Bronchial epithelial cell (primary cell): ENCODE results near the gene HSPA14. TPM values are rescaled to one million over a fixed set of nuclear protein-coding genes. Genes with fewer than 3 reads are reported as not detected.

Source experiments
- DNase-seq: peaks from one replicate; pipeline ENCODE4 v3.0.0-alpha.2; 2010; ENCODE audit warnings: low read depth
- FAIRE-seq: peaks from 2 replicates; lab custom pipeline; 2011; peaks lifted over from hg19 to GRCh38; lab: Jason Lieb, UNC
- H3K27me3 ChIP-seq: 2 replicates; pipeline ENCODE4 v1.5.1; 2011; ENCODE audit warnings: low read length; ENCODE audit not compliant: control insufficient read depth, insufficient read depth
- H3K36me3 ChIP-seq: 2 replicates; pipeline ENCODE4 v1.5.1; 2011; ENCODE audit warnings: low read length; ENCODE audit not compliant: control insufficient read depth, insufficient read depth
- H3K4me3 ChIP-seq: 2 replicates; pipeline ENCODE4 v1.5.1; 2011; ENCODE audit warnings: mild to moderate bottlenecking, low read depth, low read length, control low read depth
- total RNA-seq: library from RNA; depleted of rRNA; stranded (reverse); fragments of >200 nt; gene quantifications from 2 replicates; pipeline ENCODE4 v1.2.1, GENCODE V29; 2014
- TF ChIP-seq, protein P1 (sequence below): IDR thresholded peaks from 2 replicates; pipeline ENCODE4 v1.5.1; 2011; ENCODE audit warnings: mild to moderate bottlenecking, moderate library complexity, low read length, control low read depth, inconsistent platforms; ENCODE audit not compliant: insufficient read depth, severe bottlenecking

Gene HSPA14
- total RNA-seq, 1 donor from 2014 or later: 6.3 TPM

DNA sequence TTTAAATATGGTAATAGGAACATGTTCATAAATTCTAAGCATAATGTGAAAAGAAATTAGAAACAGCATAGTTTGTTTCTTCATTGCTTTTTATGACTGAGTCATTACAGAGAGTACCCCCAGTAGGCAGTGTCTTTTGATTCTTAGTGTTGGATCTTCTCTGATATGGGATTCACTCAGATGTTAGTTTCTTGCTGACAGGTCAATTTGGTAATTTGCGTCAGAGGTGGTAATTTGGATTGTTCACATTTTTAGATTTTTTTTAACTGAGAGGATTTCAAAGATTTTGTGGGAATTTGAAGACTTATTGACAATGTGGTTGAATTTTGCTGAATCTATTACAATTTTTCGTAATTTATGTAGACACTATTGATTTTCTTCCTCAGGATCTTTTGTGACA, 2.1 kb downstream of the HSPA14 start:
- no peak for FAIRE-seq
- TF ChIP-seq, protein P1, sequence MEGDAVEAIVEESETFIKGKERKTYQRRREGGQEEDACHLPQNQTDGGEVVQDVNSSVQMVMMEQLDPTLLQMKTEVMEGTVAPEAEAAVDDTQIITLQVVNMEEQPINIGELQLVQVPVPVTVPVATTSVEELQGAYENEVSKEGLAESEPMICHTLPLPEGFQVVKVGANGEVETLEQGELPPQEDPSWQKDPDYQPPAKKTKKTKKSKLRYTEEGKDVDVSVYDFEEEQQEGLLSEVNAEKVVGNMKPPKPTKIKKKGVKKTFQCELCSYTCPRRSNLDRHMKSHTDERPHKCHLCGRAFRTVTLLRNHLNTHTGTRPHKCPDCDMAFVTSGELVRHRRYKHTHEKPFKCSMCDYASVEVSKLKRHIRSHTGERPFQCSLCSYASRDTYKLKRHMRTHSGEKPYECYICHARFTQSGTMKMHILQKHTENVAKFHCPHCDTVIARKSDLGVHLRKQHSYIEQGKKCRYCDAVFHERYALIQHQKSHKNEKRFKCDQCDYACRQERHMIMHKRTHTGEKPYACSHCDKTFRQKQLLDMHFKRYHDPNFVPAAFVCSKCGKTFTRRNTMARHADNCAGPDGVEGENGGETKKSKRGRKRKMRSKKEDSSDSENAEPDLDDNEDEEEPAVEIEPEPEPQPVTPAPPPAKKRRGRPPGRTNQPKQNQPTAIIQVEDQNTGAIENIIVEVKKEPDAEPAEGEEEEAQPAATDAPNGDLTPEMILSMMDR: no peak
- Histone ChIP-seq H3K4me3 (no peak overlapping the region), H3K27me3 (no peaks in the 10 kb centered on the region), H3K36me3 (peaks cover 10% of the 10 kb centered on the region)
- DNase-seq: no peak

DNA sequence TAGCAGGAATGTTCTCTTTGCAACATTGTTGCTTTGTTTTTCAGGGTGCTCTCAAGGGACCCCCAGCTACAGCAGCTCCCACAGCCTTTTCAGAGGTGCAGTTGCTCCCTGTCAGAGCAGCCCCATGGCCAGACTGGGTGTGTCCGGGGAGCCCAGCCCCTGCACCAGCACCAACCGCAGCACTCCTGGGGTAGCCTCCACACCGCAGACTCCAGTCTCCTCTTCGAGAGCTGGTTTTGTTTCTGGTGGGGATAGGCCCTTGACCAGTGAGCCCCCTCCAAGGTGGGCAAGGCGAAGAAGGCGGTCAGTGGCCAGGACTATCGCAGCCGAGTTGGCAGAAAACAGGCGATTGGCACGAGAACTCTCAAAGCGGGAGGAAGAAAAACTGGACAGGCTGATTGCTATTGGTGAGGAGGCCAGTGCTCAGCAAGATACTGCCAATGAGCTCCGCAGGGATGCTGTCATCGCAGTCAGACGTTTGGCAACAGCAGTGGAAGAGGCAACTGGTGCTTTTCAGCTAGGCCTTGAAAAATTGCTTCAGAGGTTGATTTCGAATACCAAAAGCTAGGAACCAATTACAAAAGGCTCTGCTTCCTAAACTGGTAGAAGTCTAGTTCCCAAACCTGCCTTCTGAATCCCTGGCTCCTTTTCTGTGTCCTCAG, 5.4 kb downstream of the HSPA14 start:
- FAIRE-seq (no peak), DNase-seq (no peak)
- Histone ChIP-seq H3K4me3 (no peak overlapping the region), H3K27me3 (no peaks in the 10 kb centered on the region), H3K36me3 (peaks cover 11% of the 10 kb centered on the region)
- TF ChIP-seq, protein P1: no peak

DNA sequence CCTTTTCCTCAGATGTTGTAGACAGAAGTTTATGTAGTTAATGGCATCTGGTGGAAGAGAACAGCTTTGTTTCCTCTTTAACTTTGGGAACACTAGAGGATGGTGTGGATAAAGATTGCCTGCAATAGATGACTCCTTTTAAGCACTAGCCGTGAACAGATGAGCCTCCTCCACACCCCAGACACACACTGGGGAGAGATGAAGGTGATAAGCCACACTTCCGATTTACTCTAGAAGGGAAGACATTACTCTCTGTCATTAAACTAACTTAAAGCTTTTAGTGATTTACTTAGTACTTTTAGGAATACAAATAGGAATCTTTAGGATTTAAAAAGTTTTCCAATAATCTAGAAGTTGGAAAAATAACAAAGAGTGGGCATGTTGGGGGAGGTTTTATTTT, 6.8 kb downstream of the HSPA14 start:
- Histone ChIP-seq H3K4me3 (no peak overlapping the region), H3K27me3 (no peaks in the 10 kb centered on the region), H3K36me3 (peaks cover 11% of the 10 kb centered on the region)
- TF ChIP-seq, protein P1: no peak
- DNase-seq (no peak), FAIRE-seq (no peak)

DNA sequence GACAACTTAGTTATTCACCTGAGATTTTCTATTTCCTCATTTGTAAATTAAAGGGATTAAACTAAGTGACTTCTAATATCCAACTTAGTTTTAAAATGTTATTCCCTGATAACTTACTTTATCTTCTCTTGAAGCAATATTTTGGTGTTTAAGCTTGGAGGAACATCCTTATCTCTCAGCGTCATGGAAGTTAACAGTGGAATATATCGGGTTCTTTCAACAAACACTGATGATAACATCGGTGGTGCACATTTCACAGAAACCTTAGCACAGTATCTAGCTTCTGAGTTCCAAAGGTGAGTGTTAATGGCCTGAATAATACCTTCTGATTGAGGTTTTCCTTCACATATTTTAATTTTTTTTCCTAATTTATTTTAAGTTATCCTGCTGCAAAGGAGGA, 14.1 kb downstream of the HSPA14 start:
- Histone ChIP-seq H3K36me3 (peaks cover 1% of the 10 kb centered on the region), H3K27me3 (no peaks in the 10 kb centered on the region), H3K4me3 (no peak overlapping the region)
- no peak for FAIRE-seq
- DNase-seq: no peak
- TF ChIP-seq, protein P1: no peak

DNA sequence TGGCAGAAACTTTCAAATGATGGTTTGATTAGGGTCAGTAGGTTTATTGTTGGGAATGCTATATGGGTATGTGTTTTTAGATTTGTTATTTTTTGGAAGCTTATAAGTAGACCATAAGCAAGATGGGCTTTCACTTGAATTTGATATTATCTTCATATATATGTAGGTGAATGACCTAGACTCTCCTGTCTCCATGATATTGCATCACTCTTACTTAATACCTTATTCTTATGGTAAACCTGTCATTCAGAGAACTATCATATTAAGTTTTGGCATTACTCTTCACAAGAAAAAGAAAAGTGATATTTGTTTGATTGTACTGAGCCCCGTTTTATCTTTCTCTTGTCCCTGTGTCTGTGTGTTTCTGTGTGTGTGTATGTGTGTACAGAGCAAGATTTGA, 17.3 kb downstream of the HSPA14 start:
- Histone ChIP-seq H3K36me3 (peaks cover 1% of the 10 kb centered on the region), H3K4me3 (no peak overlapping the region), H3K27me3 (no peaks in the 10 kb centered on the region)
- FAIRE-seq: no peak
- no peak for DNase-seq
- TF ChIP-seq, protein P1: no peak
